ENCODE data around the gene UBE2E2.

DNA sequence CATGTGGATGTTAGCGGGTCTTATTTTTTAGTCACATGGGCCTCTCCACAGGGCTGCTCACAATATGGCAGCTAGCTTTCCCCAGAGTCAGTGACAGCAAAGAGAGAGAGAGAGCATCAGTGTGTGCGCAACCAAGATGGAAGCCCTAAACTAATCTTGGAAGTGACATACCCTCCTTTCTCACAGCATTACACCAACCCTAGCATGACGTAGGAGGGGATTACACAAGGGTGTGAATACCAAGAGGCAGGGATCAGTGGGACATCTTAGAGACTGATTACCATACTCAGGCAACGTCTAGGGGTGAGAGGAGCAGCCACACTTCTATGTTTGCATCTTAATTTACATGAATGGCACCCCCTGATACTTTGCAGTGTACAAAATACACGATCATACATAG, 3.5 kb upstream of the UBE2E2 start:
- TF ChIP-seq, protein P1, sequence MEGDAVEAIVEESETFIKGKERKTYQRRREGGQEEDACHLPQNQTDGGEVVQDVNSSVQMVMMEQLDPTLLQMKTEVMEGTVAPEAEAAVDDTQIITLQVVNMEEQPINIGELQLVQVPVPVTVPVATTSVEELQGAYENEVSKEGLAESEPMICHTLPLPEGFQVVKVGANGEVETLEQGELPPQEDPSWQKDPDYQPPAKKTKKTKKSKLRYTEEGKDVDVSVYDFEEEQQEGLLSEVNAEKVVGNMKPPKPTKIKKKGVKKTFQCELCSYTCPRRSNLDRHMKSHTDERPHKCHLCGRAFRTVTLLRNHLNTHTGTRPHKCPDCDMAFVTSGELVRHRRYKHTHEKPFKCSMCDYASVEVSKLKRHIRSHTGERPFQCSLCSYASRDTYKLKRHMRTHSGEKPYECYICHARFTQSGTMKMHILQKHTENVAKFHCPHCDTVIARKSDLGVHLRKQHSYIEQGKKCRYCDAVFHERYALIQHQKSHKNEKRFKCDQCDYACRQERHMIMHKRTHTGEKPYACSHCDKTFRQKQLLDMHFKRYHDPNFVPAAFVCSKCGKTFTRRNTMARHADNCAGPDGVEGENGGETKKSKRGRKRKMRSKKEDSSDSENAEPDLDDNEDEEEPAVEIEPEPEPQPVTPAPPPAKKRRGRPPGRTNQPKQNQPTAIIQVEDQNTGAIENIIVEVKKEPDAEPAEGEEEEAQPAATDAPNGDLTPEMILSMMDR (IDR thresholded peaks at IDR 0.05), result no peak
- TF ChIP-seq EZH2 (IDR thresholded peaks at IDR 0.05; ENCODE audit: borderline replicate concordance, insufficient read depth, low read depth, low read length, poor library complexity, severe bottlenecking), result no peak

Data from B cell (primary cell).